GM18511 (cell line): ENCODE measurements around the gene PC.
"Not testable (repeated sequence)": the region's sequence is repeated elsewhere in the genome, so short reads cannot be mapped to it uniquely, and the experiment has no call there.

ENCODE experiments used
- ATAC-seq: cut with Tn5 transposase; IDR thresholded peaks from one replicate; pipeline ENCODE4 v1.9.1; 2021; ENCODE audit warnings: mild to moderate bottlenecking, moderate library complexity; ENCODE audit not compliant: unreplicated experiment

PC gene, protein sequence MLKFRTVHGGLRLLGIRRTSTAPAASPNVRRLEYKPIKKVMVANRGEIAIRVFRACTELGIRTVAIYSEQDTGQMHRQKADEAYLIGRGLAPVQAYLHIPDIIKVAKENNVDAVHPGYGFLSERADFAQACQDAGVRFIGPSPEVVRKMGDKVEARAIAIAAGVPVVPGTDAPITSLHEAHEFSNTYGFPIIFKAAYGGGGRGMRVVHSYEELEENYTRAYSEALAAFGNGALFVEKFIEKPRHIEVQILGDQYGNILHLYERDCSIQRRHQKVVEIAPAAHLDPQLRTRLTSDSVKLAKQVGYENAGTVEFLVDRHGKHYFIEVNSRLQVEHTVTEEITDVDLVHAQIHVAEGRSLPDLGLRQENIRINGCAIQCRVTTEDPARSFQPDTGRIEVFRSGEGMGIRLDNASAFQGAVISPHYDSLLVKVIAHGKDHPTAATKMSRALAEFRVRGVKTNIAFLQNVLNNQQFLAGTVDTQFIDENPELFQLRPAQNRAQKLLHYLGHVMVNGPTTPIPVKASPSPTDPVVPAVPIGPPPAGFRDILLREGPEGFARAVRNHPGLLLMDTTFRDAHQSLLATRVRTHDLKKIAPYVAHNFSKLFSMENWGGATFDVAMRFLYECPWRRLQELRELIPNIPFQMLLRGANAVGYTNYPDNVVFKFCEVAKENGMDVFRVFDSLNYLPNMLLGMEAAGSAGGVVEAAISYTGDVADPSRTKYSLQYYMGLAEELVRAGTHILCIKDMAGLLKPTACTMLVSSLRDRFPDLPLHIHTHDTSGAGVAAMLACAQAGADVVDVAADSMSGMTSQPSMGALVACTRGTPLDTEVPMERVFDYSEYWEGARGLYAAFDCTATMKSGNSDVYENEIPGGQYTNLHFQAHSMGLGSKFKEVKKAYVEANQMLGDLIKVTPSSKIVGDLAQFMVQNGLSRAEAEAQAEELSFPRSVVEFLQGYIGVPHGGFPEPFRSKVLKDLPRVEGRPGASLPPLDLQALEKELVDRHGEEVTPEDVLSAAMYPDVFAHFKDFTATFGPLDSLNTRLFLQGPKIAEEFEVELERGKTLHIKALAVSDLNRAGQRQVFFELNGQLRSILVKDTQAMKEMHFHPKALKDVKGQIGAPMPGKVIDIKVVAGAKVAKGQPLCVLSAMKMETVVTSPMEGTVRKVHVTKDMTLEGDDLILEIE

DNA sequence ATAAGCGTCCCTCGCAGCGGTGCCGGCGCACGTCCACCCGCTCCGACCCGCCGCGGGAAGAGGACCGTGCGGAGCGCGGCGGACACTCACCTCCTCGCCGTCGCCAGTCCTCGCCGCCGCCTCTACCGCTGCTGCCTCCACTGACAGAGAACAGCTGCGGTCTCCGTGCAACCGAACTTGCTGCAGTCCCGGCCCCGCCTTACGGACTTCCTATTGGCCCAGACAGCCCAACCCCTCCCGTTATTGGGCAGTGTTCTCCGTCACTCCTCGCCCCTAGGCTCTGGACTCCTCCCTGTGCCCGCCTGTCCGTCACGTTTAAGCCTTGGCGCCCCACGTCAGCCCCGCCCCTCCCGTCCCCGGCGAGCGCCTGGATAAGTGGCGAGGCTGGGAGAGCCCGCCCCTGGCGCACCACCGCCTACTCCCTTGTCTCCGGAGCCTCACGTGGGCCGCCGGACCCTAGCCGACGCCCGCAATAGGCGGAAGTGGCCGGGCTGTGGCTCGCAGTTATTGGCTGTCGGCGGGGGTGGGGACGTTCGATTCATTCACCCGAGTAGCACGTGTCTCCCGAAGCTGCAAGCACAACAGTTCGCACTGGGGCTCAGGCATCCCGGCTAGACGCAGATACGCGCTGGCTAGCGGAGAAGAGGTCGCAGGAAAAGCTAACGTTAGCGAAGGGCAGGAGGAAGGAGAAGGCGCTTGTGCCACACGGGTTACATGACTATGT is at the start of gene PC:
Gene PC (minus strand): TSS at position 152 of the 724 bp plus-strand sequence. CDS start 86,224 bp downstream, outside the sequence.
- peak; percentile 97 for ATAC-seq

DNA sequence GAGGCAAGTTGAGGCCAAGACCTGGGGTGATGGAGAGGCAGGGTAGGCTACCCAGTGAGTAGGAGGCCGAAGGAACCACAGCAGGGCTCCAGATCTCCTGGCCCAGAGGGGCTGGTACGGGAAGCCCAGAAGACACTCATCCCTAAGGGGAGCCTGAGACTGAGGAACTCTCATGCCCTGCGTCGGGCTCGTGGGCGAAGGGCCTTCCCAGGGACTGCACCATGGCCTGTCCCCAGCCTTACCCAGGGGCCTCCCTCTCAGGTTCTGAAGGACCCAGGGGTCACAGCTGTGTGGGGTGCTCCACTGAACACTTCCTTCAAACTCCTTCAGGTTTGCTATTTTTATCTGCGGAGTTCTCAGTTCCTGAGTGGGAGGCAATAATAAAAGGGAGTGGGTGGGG is 48.9 kb upstream of the PC start:
- ATAC-seq, result no peak

DNA sequence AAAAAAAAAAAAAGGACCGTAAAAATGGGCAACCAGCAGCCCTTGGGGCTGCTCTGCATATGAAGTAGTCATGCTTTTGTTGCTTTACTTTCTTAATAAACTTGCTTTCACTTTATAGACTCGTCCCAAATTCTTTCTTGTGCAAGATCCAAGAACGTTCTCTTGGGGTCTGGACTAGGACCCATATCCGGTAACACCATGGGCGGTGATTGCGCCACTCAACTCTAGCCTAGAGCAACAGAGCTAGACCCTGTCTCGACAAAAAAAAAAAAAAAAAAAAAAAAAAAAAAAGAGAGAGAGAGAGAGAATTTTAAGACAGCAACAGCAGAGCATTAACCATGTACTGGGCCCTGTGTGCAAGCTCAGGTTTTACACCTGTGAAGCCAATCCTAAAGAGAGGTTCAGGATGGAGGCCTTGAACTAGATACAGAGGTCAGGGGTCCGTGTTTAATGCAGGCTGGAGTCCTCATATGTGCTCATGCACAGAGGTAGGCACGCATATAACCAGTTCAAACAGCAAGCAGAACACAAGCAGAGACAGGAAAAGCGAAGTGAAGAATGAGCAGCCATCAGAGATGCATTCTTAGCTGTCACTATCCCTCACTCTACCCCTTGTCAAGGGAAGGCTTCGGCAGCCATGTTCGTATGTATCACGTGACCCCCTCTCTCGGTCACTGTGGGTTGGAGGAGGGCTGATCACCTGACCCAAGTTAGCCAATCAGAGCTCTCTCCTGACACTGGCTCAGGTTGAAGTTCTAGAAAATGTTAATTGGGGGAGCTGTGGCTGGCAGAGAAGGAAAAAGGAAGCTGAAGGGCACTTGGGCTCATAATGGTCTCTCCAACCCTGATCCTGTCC is 48.1 kb upstream of the PC start:
- ATAC-seq, result no peak

DNA sequence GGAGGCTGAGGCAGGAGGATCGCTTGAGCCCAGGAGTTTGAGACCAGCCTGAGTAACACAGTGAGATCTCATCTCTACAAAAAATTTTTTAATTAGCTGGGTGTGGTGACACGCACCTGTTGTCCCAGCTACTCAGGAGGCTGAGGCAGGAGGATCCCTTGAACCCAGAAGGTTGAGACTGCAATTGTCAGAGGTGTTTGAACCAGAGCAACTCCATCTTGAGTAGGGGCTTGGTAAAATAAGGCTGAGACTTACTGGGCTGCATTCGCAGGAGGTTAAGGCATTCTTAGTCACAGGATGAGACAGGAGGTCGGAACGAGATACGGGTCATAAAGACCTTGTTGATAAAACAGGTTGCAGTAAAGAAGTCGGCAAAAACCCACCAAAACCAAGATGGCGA is 47.0 kb upstream of the PC start:
- not testable (repeated sequence) for ATAC-seq

DNA sequence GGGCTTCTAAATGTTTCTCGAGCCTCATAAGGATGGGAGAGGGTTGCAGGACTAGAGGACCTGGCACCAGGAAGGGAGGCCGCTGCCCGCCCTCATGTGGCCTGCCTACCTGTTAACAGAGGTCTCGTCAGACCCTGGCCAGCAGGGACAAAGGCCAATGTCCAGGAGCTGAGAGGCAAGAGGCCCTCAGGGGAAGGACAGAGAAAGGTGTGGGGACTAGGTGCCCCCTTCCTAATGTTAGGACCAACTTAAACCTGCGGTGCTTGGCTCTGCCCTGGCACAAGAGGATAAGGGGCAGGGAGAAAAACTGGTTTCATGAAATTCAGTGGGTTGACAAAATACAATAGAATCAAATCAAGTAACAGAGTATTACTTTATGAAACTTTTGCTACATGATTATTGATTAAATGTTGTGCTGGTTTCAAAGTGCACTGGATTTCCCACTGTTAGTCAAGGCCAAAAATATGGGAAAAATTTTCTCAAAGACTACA is 44.8 kb upstream of the PC start:
- no peak for ATAC-seq

DNA sequence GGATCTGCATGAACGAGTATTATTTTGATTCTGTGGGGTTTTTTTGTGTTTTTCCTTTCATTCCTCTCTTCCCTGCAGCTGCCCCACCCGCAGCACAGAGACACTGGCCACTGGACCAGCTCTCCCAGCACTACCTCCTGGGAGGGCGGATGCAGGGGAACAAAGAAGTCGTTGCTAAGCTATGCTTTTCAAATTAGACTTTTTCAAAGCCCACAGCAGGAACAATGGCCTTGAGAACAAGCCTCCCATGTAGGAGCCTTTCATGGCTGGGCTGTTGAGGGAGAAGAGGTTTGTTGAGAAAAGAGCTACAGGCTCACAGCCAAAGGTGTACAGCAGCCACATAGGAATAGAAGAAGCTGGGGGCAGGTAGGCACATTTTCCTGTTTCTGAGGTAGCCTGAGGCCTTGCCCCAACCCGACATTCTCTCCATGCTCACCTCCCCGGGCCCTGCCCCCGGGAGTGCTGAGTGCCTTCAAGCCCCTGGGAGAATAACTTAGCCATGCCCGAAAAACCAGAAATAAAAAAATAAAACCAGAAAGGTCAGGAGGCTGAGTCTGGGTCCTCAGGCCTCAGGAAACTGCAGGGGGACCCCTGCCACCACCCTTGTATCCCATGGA is 44.2 kb upstream of the PC start:
- no peak for ATAC-seq

DNA sequence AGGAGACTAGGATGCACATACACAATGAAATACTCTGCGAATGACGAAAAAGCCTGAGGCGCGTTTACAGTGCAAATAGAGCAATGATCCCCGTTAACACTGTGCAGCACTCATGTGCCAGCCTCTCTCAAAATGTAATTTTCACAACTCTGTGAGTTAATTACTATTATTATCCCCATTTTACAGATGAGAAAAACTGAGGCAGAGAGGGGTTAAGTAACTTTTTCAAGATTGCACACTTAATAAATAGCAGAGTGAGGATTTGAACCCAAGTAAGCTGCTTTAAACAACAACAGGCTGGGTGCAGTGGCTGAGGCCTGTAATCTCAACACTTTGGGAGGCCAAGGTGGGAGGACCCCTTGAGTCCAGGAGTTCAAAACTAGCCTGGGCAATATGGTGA is 43.1 kb upstream of the PC start:
- ATAC-seq, result no peak

DNA sequence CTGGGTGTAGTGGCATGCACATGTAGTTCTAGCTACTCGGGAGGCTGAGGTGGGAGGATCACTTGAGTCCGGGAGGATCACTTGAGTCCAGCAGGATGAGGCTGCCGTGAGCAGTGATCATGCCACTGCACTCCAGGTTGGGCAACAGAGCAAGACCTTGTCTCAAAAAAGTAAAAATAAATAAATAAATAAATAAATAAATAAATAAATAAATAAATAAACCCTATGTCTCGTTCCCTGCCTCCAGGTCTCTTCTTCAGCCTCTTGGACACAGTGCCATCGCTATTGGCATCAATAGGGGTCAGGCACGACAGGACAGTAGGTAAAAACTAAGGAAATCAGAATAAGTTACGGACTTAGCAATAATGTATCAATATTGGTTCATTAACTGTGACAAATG is 41.4 kb upstream of the PC start:
- ATAC-seq, result no peak

DNA sequence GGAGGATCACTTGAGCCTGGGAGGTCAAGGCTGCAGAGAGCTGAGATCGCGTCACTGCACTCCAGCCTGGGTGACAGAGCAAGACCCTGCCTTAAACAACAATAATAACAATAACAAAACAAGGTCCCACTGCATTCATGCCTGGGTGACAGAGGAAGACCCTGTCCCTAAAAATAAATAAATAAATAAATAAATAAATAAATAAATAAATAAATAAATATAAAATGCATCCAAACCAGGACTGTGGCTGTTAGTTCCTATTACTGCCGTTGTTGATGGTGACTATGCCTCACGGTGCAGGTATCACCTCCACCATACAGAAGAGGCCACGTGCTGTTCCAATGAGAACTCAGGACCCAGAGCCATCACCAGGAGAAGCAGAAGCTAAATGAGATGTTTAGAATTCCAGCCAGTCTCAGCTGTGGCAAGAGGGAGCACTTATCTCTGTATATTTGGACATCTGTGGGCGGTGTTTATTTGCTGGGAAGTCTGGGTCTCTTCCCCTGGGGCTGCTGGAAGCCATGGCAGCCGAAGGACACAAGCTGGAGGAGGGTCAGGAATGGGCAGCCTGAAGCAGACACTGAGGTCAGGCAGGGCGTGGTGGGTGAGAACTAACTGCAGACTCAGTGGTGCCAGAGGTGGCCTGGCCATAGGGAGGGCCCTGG is 38.6 kb upstream of the PC start:
- no peak for ATAC-seq

DNA sequence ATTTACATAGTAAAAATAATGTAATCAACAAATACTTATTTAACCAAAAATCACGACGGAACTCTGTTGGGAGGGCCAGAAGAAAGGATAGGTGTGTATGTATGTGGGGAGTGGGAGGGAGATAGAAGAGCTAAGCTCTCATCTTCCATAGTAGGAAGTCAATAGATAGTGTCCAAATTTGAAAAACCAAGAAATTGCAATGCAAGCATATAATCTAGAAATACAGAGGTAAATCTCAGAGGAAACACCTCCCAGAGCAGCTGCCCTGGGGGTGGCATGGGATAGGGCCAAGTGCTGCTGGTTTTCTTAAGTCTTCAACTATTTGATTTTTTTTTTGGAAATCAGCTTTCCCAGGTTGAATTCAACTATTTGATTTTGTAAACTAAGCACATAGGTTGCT is 33.9 kb upstream of the PC start:
- no peak for ATAC-seq

DNA sequence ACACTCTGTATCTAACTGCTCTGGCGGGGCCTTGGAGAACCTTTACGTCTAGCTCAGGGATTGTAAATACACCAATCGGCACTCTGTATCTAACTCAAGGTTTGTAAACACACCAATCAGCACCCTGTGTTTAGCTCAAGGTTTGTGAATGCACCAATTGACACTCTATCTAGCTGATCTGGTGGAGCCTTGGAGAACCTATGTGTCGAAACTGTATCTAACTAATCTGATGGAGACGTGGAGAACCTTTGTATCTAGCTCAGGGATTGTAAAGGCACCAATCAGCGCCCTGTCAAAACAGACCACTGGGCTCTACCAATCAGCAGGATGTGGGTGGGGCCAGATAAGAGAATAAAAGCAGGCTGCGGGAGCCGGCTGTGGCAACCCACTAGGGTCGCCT is 31.2 kb upstream of the PC start:
- not testable (repeated sequence) for ATAC-seq

DNA sequence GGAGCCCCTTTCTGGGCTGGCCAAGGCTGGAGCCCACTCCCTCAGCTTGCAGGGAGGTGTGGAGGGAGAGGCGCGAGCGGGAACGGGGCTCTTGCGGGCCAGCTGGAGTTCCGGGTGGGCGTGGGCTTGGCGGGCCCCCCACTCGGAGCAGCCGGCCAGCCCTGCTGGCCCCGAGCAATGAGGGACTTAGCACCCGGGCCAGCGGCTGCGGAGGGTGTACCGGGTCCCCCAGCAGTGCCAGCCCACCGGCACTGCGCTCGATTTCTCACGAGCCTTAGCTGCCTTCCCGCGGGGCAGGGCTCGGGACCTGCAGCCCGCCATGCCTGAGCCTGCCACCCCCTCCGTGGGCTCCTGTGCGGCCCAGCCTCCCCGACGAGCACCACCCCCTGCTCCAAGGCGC is 30.6 kb upstream of the PC start:
- not testable (repeated sequence) for ATAC-seq

DNA sequence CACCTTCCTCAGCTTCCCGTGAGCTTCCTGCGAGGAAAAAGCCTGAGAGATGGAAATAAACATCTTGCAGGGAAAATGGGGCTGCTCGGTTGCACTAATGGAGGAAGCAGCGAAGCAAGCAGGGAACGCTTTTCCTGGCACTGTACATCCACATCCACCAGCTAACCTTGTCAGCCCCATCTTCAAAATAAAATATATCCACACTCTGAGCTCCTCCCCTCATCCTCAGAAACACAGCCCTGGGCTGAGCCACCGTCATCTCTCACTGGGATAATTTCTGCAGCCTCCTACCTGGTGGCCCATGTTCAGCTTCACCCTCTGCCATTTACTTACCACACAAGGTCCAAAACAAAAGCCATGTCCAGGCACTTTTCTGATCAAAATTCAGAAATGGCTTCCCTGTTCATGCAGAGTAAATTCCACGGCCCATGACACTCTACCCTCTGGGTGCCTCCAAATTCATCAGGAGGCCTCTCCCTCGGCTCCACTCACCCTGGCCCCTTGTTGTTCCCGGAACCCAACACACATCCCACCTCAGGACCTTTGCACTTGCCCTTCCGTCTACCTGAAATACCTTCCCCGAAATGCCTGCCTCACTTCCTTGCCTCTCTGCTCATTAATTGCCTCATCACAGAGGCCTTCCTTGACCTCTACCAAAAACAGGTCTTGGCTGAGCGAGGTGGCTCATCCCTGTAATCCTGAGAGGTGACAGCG is 29.9 kb upstream of the PC start:
- no peak for ATAC-seq

DNA sequence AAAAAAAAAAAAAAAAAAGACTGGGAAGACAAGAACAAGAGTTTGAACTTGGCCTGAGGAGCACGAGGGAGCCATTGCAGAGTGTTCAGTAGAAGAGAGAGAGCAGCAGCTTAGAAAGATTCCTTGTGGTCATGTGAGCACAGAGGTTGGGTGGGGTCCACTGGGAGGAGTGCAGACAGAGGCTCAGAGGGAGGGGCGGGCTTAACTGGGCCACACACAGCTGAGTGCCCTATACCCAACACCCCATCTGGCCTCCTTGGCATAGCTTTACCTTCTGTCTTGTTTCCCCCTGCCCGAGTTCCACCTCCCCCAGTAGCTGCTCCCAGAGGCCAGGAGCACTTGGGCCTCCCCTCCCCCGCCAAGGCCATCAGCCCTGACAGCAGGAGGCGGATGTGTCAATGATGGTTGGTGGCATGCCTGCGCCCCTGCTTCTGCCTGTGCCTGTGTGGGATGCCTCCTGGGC is 29.0 kb upstream of the PC start:
- no peak for ATAC-seq

DNA sequence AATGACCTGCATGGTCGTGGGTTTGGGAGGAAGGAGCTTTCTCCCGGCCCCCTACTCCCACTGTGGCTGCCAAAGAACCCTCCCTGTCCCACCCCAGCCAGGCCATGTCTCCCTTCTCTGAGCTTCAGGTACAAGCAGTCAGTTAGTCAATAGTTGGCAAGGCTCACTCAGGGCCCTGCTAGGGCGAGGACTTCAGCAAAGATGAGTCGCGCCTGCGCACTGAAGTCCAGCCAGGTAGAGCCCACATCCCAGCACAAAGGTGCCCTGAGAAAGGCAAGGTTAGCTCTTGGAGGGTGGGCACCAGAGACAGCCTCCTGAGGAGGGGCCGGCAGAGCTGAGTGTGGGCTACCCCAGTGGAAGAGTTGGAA is 28.0 kb upstream of the PC start:
- no peak for ATAC-seq

DNA sequence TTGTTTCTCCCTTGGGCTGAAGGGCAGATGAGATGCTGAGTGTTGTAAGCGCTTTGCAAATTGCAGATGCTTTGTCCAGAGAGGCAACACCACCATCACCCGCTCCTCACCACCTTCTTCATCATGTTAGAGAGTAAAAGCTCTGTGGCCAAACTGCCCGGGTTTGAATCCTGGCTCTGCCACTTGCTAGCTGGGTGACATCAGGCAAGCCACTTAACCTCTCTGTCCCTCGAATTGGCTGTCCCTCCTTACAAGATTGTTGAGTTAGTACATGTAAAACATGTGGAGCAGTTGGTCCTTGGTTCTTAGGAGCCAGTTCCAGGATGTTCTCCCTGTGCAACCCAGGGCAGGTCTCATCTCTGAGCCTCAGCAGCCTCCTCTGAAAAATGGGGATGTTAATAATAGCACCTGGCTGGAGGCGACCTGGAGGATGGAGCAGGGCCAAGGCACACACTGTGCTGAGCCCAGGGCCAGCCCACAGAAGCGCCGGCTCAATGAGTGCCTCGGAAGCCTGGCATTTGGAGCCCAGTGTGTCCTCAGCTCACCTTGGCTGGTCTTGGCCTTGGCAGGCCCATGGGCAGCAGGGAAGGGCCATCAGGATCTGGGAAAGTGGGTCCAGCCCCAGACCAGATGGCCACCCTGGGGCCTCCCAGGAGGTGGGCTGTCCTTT is 27.5 kb upstream of the PC start:
- ATAC-seq, result no peak

DNA sequence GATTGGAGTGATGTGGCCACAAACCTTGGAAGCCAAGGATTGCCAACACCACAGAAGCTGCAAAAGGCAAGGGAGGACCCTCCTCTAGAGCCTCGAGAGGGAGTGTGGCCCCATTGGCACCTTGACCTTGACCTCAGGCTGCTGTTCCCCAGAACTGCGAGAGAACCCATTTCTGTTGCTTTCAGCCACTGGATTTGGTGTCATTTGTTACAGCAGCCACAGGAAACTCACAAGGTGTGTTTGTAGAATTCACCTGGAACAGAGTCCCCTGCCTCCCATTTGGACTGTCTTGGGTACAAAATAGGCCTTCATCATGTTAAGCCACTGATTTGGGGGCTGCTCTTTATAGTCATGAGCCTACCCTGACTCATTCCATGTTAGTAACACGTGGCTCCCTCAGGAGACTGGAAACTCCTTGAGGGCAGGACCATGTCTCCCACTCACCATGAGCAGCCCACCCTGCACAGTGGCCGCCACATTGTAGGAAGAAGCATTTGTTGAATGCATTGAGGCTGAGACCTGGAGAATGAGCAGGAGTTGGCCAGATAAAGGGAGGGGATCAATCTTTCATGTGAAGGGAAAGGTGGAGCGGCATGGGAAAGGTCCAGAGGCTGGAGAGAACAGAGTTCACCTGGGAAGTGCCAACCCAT is 25.2 kb upstream of the PC start:
- ATAC-seq, result no peak
